Calu3 (cell line): ENCODE results near the gene CPXM1. TPM values are rescaled to one million over a fixed set of nuclear protein-coding genes. Genes with fewer than 3 reads are reported as not detected.

Experiments used
- BruUV-seq: library from RNA; stranded (reverse); fragments of 400-500 nt; replicated peaks from 2 replicates; lab custom pipeline; 2021; lab: Mats Ljungman, UMichigan
- CTCF ChIA-PET: fragments of 300-600 bp; sonication (Branson Sonifier 250); formaldehyde crosslinking; loops from one replicate; lab custom pipeline; 2022; ENCODE audit warnings: antibody characterized with exemption; lab: Charles Lee
- DNase-seq: peaks from one replicate; pipeline ENCODE4 v3.0.0; 2022
- H3K27ac Mint-ChIP-seq: one replicate; pipeline ENCODE4 v1.8.0; 2022; ENCODE audit warnings: mixed read lengths; ENCODE audit not compliant: unreplicated experiment
- H3K27me3 Mint-ChIP-seq: one replicate; pipeline ENCODE4 v1.8.0; 2022; ENCODE audit warnings: mixed read lengths; ENCODE audit not compliant: unreplicated experiment
- H3K36me3 Mint-ChIP-seq: one replicate; pipeline ENCODE4 v1.8.0; 2022; ENCODE audit warnings: mild to moderate bottlenecking, moderate library complexity, mixed read lengths; ENCODE audit not compliant: insufficient read depth, unreplicated experiment
- H3K4me1 Mint-ChIP-seq: one replicate; pipeline ENCODE4 v1.8.0; 2022; ENCODE audit warnings: mild to moderate bottlenecking, low read depth, mixed read lengths; ENCODE audit not compliant: unreplicated experiment
- H3K4me3 Mint-ChIP-seq: one replicate; pipeline ENCODE4 v1.8.0; 2022; ENCODE audit warnings: mild to moderate bottlenecking, low read depth, moderate library complexity, mixed read lengths; ENCODE audit not compliant: unreplicated experiment
- H3K9me3 Mint-ChIP-seq: one replicate; pipeline ENCODE4 v1.8.0; 2022; ENCODE audit warnings: low read depth, mixed read lengths; ENCODE audit not compliant: unreplicated experiment
- CTCF ChIP-seq: fragments of 200-600 bp; IDR thresholded peaks from one replicate; pipeline ENCODE4 v1.8.0; 2022; ENCODE audit warnings: antibody characterized with exemption; ENCODE audit not compliant: unreplicated experiment
- intact Hi-C: fragments of 100-400 bp; cut with micrococcal nuclease; formaldehyde crosslinking; loops from one replicate; pipeline ENCODE4 v1.10.0; 2022; ENCODE audit not compliant: unreplicated experiment
- total RNA-seq: library from RNA; stranded (reverse); gene quantifications from 2 replicates; pipeline ENCODE4 v1.2.3, GENCODE V29; 2022

CPXM1 gene
- total RNA-seq, 1 experiment from 2014 or later = 0.14 TPM

DNA sequence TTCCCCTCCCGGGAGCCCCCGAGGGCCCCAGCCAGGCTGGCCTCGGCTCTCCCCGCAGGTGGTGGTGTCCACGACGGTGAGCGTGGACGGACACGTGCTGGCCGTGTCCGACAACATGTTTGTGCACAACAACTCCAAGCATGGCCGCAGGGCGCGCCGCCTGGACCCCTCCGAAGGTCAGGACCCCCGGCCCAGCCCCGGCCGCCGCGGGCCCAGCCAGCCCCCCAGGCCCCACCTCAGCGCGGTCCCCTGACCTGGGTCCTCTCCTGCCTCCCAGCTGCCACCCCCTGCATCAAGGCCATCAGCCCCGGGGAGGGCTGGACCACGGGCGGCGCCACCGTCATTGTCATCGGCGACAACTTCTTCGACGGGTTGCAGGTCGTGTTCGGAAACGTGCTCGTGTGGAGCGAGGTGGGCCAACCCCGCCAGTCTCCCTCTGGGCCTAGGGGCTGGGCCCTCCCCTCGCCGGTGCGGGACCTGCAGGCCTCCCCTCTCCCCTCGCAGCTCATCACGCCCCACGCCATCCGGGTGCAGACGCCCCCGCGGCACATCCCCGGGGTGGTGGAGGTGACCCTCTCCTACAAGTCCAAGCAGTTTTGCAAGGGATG lies 51.0 kb downstream of the CPXM1 start:
- Mint-ChIP-seq H3K4me3 (no peak overlapping the region), H3K27ac (no peak overlapping the region), H3K27me3 (peaks cover 71% of the 10 kb centered on the region), H3K4me1 (peaks cover 12% of the 10 kb centered on the region), H3K36me3 (no peaks in the 10 kb centered on the region), H3K9me3 (no peaks in the 10 kb centered on the region)
- no peak for TF ChIP-seq CTCF
- CTCF ChIA-PET = interaction anchor here (1.1 kb wide), 1 partner anchor 33 kb away, joined by 4 read pairs; no protein-coding TSS in a partner anchor
- intact Hi-C loops = no loop called here
- DNase-seq = no peak
- no TSS peak for BruUV-seq

DNA sequence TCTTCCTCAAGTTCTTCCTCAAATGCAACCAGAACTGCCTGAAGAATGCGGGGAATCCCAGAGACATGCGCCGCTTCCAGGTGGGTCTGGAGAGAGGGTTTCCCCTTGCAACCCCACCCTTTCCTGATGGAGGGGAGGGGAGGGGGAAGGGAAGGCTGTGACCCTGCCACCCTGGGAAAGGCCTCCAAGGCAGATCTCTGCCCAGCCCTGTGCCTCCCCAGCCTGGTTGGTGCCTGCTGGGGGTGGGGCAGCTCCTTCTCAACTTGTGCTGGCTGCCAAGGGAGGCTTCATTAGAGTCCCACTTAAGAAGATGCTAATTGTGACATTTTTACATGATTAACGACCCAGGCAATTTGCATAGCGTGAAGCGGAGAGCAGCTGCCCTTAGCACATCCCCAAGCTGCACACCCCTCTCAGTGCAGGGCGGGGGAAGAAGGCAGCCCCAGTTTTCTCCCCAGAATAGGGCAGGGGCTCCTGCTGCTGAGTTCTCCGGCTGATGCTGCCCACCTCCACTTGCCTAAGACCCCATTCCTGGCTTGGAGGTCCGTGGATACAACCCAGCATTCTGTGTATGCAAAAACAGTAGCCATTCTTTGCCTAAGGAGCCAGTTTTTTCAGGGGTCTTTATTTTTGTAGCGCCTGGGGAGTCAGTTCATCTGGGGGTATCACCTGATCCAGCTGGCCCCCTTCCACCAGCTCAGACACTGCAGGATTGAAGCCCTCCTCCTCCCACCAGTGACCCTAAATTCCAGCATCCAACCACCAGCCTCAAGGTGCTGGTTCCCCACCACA lies 51.7 kb downstream of the CPXM1 start:
- Mint-ChIP-seq H3K36me3 (no peaks in the 10 kb centered on the region), H3K4me1 (peaks cover 12% of the 10 kb centered on the region), H3K9me3 (no peaks in the 10 kb centered on the region), H3K27me3 (peaks cover 67% of the 10 kb centered on the region), H3K27ac (no peak overlapping the region), H3K4me3 (no peak overlapping the region)
- no peak for TF ChIP-seq CTCF
- CTCF ChIA-PET = interaction anchor here (1.1 kb wide), 1 partner anchor 32 kb away, joined by 4 read pairs; no protein-coding TSS in a partner anchor
- intact Hi-C loops = no loop called here
- DNase-seq = no peak
- no TSS peak for BruUV-seq

- H3K4me1 Mint-ChIP-seq = peaks cover 19% of the 10 kb centered on the region
- peaks cover 6% of the 10 kb centered on the region for H3K36me3 Mint-ChIP-seq
- no peak overlapping the region for H3K4me3 Mint-ChIP-seq
- no peak for DNase-seq
- no peaks in the 10 kb centered on the region for H3K9me3 Mint-ChIP-seq
- intact Hi-C loops = no loop called here
- CTCF ChIA-PET = no interaction called here
- no peak for TF ChIP-seq CTCF
- BruUV-seq = no TSS peak
- no peak overlapping the region for H3K27ac Mint-ChIP-seq
- peaks cover 67% of the 10 kb centered on the region for H3K27me3 Mint-ChIP-seq
Observed at GRCh38 chr20:2747676-2748235, 52.7 kb downstream of the CPXM1 start.

- no peak for TF ChIP-seq CTCF
- CTCF ChIA-PET = no interaction called here
- H3K9me3 Mint-ChIP-seq = no peaks in the 10 kb centered on the region
Observed at GRCh38 chr20:2746636-2747265, 53.7 kb downstream of the CPXM1 start.

More at GRCh38 chr20:2746636-2747265, 53.7 kb downstream of the CPXM1 start:
- Mint-ChIP-seq H3K27ac (no peak overlapping the region), H3K4me1 (peaks cover 20% of the 10 kb centered on the region), H3K36me3 (peaks cover 6% of the 10 kb centered on the region), H3K27me3 (peaks cover 75% of the 10 kb centered on the region), H3K4me3 (no peak overlapping the region)
- intact Hi-C loops = no loop called here
- no peak for DNase-seq
- no TSS peak for BruUV-seq
